Glomerular visceral epithelial cell (primary cell): ENCODE data around the gene FHOD3.
"Not testable (repeated sequence)": the region's sequence is repeated elsewhere in the genome, so short reads cannot be mapped to it uniquely, and the experiment has no call there.

Experiments
- DNase-seq: peaks from one replicate; pipeline ENCODE4 v3.0.0-alpha.2; 2016; ENCODE audit errors: extremely low spot score

The FHOD3 gene

GRCh38 chr18:36350251-36350651 lies 52.7 kb downstream of the FHOD3 start:
- DNase-seq, result no peak

- DNase-seq, result no peak
Measured at GRCh38 chr18:36350839-36351469, 53.4 kb downstream of the FHOD3 start.

- peak; percentile 93 for DNase-seq
Measured at GRCh38 chr18:36352384-36352783, 54.9 kb downstream of the FHOD3 start.

GRCh38 chr18:36354989-36355388 lies 57.5 kb downstream of the FHOD3 start:
- peak; percentile 60 for DNase-seq

- no peak for DNase-seq
Measured at GRCh38 chr18:36355511-36355910, 58.0 kb downstream of the FHOD3 start.

GRCh38 chr18:36356741-36357140 lies 59.2 kb downstream of the FHOD3 start:
- DNase-seq, result not testable (repeated sequence)

GRCh38 chr18:36358141-36358540 lies 60.6 kb downstream of the FHOD3 start:
- DNase-seq, result no peak

- no peak for DNase-seq
Measured at GRCh38 chr18:36360256-36360909, 62.9 kb downstream of the FHOD3 start.

- no peak for DNase-seq
Measured at GRCh38 chr18:36364911-36365624, 67.6 kb downstream of the FHOD3 start.

- DNase-seq, result no peak
Measured at GRCh38 chr18:36365836-36366775, 68.6 kb downstream of the FHOD3 start.

- no peak for DNase-seq
Measured at GRCh38 chr18:36366994-36367839, 69.7 kb downstream of the FHOD3 start.

- DNase-seq, result no peak
Measured at GRCh38 chr18:36368889-36369288, 71.4 kb downstream of the FHOD3 start.

GRCh38 chr18:36372903-36373311 lies 75.4 kb downstream of the FHOD3 start:
- DNase-seq, result peak; percentile 95

- DNase-seq, result no peak
Measured at GRCh38 chr18:36374262-36374661, 76.7 kb downstream of the FHOD3 start.

- no peak for DNase-seq
Measured at GRCh38 chr18:36375118-36375517, 77.6 kb downstream of the FHOD3 start.

- DNase-seq, result no peak
Measured at GRCh38 chr18:36376361-36376760, 78.8 kb downstream of the FHOD3 start.

GRCh38 chr18:36377626-36378025 lies 80.1 kb downstream of the FHOD3 start:
- DNase-seq, result no peak

- no peak for DNase-seq
Measured at GRCh38 chr18:36378205-36378604, 80.7 kb downstream of the FHOD3 start.

GRCh38 chr18:36379435-36379984 lies 82.0 kb downstream of the FHOD3 start:
- no peak for DNase-seq

- no peak for DNase-seq
Measured at GRCh38 chr18:36380173-36380827, 82.8 kb downstream of the FHOD3 start.
